NCI-H1417 (cell line): ENCODE data around the gene SAMMSON.

Source experiments
- DNase-seq, 3 experiments: peaks; one replicate each; lab custom pipeline; 2025; lab: John Stamatoyannopoulos, UW

Gene SAMMSON

GRCh38 chr3:70011582-70011981 is 12.0 kb downstream of the SAMMSON start:
- no peak for DNase-seq

- DNase-seq, result no peak
These were observed 21.6 kb downstream of the SAMMSON start for GRCh38 chr3:70020906-70021660.

- no peak for DNase-seq
These were observed 28.8 kb downstream of the SAMMSON start for GRCh38 chr3:70028361-70028760.

GRCh38 chr3:70038693-70039092 is 39.2 kb downstream of the SAMMSON start:
- DNase-seq, result no peak

- no peak for DNase-seq
These were observed 40.9 kb downstream of the SAMMSON start for GRCh38 chr3:70040386-70040785.

GRCh38 chr3:70042641-70043040 is 43.1 kb downstream of the SAMMSON start:
- peak in 1 of 3 experiments; percentile 4 for DNase-seq

GRCh38 chr3:70049761-70050160 is 50.2 kb downstream of the SAMMSON start:
- no peak for DNase-seq

GRCh38 chr3:70053293-70053692 is 53.8 kb downstream of the SAMMSON start:
- DNase-seq, result no peak

GRCh38 chr3:70056081-70056480 is 56.5 kb downstream of the SAMMSON start:
- DNase-seq, result no peak

GRCh38 chr3:70057426-70057825 is 57.9 kb downstream of the SAMMSON start:
- DNase-seq, result no peak

- DNase-seq, result no peak
These were observed 61.6 kb downstream of the SAMMSON start for GRCh38 chr3:70061096-70061495.

GRCh38 chr3:70064194-70064779 is 64.8 kb downstream of the SAMMSON start:
- peak; percentile 3 to 58 (median 18) for DNase-seq

- DNase-seq, result peak in 2 of 3 experiments; percentile 21 to 51
These were observed 66.2 kb downstream of the SAMMSON start for GRCh38 chr3:70065696-70066253.

- DNase-seq, result no peak
These were observed 68.5 kb downstream of the SAMMSON start for GRCh38 chr3:70067860-70068521.

- DNase-seq, result no peak
These were observed 70.0 kb downstream of the SAMMSON start for GRCh38 chr3:70069557-70069956.

GRCh38 chr3:70071138-70071537 is 71.6 kb downstream of the SAMMSON start:
- DNase-seq, result no peak

GRCh38 chr3:70072180-70072579 is 72.6 kb downstream of the SAMMSON start:
- no peak for DNase-seq

GRCh38 chr3:70072754-70073153 is 73.2 kb downstream of the SAMMSON start:
- DNase-seq, result no peak

- DNase-seq, result no peak
These were observed 75.6 kb downstream of the SAMMSON start for GRCh38 chr3:70075101-70075500.

- DNase-seq, result peak in 1 of 3 experiments; percentile 6
These were observed 76.9 kb downstream of the SAMMSON start for GRCh38 chr3:70076396-70076795.

GRCh38 chr3:70078778-70079177 is 79.2 kb downstream of the SAMMSON start:
- DNase-seq, result no peak

GRCh38 chr3:70085613-70086012 is 86.1 kb downstream of the SAMMSON start:
- no peak for DNase-seq

- no peak for DNase-seq
These were observed 86.8 kb downstream of the SAMMSON start for GRCh38 chr3:70086336-70086735.
